ENCODE data around the gene KIF22.
"Not testable (repeated sequence)": the region's sequence is repeated elsewhere in the genome, so short reads cannot be mapped to it uniquely, and the experiment has no call there.

The KIF22 gene

DNA sequence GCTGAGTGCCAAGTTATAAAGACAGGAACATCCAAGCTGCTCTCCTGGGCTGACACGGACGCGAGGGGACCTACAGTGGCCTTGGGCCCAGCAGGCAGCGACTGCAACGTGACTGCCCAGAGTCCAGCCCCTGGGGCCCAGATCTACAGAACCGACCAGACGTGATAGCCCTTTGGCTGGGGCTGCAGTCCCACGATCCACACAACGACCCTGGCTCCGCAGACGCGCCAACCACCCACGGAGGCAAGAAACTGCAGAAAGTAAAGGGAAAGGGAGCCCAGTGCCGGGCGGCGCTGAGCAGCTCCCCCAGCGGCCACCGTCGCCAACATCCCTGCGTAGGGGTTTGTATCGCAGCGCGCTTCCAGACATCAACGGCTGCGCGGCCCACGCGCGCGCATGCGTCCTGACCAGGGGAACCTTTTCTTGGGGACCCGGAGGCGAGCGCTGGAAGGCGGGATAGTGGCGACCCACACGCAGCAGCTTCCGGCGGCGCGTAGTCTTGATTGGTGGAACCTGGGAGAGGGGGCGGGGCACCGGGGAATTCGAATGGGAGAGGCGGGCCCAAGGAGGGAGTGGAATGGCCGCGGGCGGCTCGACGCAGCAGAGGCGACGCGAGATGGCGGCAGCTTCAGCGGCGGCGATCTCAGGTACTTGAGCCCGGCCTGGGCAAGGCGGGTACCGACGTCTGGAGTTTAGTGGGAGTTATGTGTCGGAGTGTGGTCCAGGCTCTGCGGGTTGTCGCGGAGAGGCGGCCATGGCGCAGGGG lies at the start of gene KIF22:
Gene KIF22 (plus strand): TSS at position 569 of the 766 bp plus-strand sequence. CDS start 9 bp downstream, at position 578.
- DNase-seq (ENCODE audit: low read depth, low spot score), result peak; percentile 100

DNA sequence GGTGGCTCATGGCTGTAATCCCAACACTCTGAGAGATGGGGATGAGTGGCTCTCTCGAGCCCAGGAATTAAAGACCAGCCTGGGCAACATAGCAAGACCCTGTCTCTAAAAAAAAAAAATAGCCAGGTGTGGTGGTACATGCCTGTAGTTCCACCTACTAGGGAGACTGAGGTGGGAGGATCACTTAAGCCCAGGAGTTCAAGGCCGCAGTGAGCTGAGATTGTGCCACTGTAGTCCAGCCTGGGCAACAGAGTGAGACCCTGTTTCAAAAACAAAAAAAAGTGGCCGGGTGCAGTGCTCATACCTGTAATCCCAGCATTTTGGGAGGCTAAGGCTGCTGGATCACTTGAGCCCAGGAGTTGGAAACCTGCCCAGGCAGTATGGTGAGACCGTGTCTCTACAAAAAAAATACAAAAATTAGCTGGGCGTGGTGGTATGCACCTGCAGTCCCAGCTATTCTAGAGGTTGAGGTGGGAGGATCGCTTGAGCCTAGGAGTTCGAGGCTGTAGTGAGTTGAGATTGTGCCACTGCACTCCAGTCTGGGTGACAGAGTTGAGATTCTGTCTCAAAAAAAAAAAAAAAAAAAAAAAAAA lies 47.8 kb upstream of the KIF22 start:
- DNase-seq (ENCODE audit: low read depth, low spot score), result no peak

DNA sequence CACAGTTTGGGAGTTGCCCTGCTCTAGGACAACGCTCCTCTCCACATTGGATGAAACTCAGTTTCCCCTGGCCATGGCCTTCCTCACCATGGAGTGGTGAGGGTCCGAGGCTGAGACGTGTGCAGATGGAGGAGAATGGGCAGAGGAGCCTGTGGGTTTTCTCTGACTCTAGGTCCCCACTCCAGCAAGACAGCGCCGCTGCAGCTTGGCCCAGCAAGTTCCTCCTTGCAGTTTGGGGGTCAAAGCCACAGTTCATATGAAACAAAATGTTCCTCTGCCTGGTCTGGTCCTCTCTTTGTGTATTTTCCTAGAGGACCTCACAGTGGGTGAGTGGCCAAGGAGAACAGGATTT lies 47.1 kb upstream of the KIF22 start:
- DNase-seq (ENCODE audit: low read depth, low spot score), result no peak

DNA sequence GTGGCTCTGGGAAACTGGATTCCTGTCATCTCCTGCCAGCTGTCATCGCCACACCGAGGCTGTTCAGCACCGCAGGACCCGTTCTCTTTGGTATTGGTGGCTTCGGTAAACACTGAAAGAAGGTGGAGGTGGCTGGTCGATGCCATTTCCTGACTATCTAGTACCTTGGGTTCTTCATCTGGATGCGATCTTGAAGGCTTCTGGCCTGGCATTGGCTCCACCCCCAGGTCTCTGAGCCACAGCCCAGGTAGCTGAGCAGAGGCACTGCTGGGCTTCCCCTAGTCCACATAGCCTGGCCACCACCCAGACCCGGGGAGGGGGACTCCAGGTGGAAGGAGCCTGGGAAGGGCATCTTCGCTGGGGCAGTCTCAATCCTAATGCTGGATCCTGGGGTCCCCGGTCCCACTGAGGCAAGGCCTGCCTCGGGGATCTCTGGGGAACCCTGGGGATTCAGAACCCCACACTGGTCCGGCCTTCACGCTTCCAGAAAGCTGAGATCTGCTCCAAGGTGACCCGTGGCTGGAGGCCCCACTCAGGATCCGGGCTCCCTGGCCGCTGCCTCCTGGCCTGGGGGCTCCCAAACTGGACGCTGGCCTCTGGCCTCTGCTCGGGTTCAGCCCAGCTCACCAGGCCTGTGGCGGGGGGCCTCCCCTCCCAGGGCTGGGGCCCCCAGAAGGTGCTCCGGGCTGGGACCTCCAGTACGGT lies 46.6 kb upstream of the KIF22 start:
- no peak for DNase-seq (ENCODE audit: low read depth, low spot score)

DNA sequence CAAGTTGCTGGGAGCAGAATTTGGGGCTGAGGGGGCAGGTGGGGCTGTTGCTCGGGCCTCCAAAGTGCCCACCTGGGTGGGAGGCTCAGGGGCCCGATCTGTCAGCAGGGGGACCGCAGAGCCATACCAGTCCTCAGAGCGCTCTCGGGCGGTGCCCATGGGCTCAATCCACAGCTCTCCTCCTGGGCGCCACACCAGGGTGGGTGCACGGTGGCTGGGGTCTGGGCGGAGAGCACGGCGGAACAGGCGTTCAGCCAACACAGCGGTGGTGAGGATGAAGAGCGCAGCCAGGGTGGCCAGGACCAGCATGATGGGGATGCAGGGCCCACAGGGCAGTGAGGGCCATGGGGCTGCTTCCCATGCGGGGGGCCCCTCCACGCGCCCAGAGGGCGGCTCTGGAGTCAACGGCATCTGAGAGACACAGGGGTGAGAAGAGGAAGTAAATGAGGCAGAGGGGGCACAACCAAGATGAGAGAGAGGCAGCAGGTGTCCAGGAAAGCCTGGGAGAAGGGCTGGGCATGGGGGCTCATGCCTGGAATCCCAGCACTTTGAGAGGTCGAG lies 45.9 kb upstream of the KIF22 start:
- no peak for DNase-seq (ENCODE audit: low read depth, low spot score)

DNA sequence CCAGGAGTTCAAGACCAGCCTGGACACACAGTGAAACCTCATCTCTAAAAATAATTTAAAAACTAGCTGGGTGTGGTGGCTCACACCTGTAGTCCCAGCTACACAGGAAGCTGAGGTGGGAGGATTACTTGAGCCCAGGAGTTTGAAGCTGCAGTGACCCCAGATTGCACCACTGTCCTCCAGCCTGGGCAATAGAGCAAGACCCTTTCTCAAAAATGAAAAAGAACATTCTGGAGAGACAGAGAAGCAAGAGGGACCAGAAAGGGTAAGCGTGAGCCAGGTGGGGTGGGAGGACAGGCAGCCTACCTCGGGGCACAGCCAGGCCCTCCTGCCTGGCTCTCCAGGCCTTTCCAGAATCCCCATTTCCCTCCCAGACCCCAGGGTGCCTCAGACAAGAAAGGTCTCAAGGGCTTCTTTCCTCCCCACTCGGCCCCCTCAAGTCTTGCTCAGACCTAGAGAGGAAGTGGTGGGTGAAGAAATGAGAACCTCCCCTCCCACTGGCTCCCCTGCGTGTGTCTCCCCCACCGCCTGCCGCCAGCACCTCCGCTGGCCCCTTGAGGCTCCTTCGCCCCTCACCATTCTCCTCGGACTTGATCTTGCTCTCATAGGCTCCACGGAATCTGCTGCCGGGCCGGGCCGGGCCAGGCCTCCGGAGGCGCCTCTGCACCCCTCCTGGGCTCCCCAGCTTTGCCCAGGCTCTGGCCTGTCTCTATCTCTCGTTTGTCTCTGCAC lies 45.3 kb upstream of the KIF22 start:
- DNase-seq (ENCODE audit: low read depth, low spot score), result no peak

DNA sequence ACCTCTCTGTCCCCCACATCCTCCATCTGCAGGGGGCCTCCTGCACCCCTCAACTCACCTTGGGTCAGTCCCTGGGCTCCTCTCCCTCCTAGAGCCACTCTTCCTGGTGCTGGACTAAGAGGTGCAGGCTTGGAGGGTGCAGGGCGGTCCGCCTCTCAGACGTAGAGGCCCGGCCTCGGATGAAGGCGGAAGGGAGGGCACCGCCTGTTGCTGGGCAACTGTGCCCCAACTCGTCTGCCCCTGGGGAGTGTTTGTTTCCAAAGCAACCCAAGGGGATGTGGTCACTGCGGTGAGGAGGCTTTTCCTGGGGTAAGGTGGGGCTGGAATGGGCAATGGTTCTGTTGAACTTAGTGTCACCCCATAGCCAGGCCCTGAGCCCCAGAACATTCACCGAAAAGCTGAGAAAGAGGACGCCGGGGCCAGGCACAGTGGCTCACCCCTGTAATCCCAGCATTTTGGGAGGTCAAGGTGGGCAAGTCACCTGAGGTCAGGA lies 44.7 kb upstream of the KIF22 start, which contains the start of gene C16orf54:
Gene C16orf54 (minus strand): TSS at position 138 of the 493 bp plus-strand sequence. CDS start 1,039 bp downstream, outside the sequence.
- DNase-seq (ENCODE audit: low read depth, low spot score), result peak; percentile 83

DNA sequence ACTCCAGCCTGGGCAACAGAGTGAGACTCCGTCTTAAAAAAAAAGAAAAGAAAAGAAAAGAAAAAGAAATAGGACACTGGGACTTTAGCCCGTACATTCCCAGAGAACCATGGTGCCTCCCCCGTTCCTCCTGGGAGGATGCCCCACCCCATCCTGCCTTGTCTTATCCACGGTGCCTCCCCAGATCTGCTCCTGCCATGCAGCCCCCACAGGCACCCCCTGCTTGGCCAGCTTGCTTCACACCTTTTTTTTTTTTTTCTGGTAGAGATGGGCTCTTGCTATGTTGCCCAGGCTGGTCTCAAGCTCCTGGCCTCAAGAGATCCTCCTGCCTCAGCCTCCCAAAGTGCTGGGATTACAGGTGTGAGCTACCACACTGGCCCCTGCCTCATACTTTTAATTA lies 44.0 kb upstream of the KIF22 start:
- not testable (repeated sequence) for DNase-seq (ENCODE audit: low read depth, low spot score)

DNA sequence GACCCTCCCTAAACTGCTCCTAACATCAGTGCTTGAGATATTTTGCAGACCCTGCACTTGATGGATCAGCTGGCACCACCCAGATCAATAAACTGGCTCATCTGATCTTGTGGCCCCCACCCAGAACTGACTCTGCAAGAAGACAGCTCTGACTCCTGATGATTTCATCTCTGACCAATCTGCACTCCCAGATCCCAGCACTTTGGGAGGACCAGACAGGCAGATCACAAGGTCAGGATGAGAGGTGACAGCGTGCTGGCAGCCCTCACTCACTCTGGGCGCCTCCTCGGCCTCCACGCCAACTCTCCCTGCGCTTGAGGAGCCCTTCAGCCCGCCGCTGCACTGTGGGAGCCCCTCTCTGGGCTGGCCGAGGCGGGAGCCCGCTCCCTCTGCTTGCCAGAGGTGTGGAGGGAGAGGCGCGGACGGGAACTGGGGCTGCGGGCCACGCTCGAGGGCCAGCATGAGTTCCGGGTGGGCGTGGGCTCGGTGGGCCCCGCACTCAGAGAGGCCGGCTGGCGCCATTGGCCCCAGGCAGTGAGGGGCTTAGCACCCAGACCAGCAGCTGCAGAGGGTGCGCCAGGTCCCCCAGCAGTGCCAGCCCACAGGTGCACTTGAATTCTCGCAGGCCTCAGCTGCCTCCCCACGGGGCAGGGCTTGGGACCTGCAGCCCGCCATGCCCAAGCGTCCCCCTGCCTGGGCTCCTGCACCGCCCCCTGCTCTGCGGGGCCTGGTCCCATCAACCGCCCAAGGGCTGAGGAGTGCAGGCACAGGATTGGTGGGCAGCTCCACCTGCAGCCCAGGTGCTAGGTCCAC lies 42.4 kb upstream of the KIF22 start:
- no peak for DNase-seq (ENCODE audit: low read depth, low spot score)

DNA sequence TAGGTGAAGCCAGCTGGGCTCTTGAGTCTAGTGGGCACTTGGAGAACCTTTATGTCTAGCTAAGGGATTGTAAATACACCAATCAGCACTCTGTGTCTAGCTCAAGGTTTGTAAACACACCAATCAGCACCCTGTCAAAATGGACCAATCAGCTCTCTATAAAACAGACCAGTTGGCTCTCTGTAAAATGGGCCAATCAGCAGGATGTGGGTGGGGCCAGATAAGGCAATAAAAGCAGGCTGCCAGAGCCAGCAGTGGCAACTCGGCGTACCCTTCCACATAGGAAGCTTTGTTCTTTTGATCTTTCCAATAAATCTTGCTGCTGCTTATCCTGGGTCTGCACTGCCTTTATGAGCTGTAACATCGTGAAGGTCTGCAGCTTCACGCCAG lies 41.8 kb upstream of the KIF22 start:
- DNase-seq (ENCODE audit: low read depth, low spot score), result not testable (repeated sequence)

DNA sequence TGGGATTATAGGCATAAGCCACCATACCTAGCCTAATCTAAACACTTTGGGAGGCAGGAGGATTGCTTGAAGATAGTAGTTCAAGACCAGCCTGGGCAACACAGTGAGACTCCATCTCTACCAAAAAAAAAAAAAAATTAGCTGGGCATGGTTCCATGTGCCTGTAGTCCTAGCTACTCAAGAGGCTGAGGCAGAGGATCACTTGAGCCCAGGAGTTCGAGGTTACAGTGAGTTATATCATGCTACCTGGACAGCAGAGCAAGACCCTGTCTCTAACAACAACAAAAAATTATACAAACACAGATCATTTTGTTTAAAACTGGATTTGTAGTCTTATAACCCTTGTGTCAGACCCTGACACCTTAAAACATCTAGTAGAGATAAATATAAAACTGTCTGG lies 37.0 kb upstream of the KIF22 start:
- no peak for DNase-seq (ENCODE audit: low read depth, low spot score)

DNA sequence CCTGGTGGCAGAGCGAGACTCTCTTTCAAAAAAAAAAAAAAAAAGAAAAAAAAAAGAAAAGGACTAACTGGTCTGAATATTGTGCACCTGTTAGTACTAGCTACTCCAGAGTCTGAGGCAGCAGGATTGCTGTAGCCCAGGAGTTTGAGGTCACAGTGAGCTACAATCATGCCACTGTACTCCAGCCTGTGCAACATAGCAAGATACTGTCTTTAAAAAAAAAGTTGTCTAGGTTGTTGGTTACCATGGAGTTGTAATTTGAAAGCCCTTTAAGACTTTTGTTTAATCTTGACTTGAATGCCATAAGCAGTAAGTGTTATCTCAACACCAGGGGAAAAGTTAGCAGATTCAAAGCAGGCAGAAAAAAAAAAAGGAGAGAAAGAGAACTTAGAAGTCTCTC lies 33.9 kb upstream of the KIF22 start:
- DNase-seq (ENCODE audit: low read depth, low spot score), result no peak

DNA sequence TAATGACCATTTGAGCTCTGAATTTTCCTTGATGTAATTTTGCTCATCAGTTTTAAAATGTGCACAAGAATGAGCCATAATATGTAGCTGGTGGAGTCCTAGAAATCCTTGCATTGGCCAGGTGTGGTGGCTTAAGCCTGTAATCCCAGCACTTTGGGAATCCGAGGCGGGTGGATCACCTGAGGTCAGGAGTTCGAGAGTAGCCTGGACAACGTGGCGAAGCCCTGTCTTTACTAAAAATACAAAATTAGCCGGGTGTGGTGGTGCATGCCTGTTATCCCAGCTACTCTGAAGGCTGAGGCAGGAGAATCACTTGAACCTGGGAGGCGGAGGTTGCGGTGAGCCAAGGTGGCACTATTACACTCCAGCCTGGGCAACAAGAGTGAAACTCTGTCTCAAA lies 33.5 kb upstream of the KIF22 start:
- not testable (repeated sequence) for DNase-seq (ENCODE audit: low read depth, low spot score)

DNA sequence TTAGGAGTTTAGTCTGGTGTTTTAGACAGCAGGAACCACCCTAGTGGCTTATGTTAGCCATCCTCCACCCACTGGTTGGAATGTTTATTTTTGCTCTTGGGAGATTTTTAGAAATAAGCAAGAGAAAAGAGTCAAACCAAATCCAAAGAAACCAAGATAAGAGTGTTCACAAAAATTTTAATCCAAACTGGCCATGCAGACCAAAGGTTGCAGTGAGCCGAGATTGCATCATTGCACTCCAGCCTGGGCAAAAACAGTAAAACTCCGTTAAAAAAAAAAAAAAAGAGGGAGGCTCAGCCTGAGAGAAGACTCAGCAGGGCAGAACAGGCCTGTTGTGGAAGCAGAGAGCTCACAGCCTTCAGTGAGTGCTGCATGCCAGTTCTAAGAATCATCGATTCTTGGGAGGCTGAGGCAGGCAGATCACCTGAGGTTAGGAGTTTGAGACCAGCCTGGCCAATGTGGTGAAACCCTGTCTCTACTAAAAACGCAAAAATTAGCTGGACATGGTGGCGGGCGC lies 32.5 kb upstream of the KIF22 start:
- no peak for DNase-seq (ENCODE audit: low read depth, low spot score)

DNA sequence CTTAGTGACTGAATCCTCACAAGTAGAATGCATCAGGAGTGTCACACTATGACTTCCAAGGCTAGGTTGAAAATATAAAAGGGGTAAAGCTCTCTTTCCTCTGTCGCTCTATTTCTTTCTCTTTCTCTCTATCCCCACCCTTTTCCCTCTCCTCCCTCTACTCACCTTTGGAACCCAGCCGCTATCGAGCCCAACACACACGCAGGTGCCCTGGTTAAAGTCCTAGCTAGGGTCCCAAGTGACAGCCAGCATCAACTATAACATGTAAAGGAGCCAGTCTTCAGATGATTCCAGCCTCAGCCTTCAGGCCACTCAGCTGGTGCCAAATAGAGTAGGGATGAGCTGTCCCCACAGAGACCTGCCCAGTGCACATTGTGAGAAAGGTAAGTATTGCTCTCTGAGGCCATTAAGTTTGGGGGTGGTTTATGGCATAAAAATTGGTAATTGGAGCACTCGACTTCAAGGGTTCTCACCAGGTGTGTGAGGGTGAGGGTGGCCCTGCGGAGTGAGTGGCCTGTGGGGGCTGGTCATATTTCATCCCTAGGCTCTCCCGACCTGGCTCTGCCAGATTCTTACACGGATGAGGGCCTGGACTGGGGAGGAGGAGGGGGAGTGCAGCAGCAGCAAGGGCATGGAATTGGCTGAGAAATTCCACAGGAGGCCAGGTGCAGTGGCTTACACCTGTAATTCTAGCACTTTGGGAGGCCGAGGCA lies 29.8 kb upstream of the KIF22 start:
- no peak for DNase-seq (ENCODE audit: low read depth, low spot score)

DNA sequence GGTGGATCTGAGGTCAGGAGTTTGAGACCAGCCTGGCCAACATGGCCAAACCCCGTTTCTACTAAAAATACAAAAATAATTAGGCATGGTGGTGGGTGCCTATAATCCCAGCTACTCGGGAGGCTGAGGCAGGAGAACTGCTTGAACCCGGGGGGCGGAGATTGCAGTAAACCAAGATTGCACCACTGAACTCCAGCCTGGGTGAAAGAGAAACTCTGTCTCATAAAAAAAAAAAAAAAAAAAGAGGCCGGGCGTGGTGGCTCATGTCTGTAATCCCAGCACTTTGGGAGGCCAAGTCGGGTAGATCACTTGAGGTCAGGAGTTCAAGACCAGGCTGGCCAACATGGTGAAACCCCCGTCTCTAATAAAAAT lies 29.3 kb upstream of the KIF22 start:
- not testable (repeated sequence) for DNase-seq (ENCODE audit: low read depth, low spot score)

DNA sequence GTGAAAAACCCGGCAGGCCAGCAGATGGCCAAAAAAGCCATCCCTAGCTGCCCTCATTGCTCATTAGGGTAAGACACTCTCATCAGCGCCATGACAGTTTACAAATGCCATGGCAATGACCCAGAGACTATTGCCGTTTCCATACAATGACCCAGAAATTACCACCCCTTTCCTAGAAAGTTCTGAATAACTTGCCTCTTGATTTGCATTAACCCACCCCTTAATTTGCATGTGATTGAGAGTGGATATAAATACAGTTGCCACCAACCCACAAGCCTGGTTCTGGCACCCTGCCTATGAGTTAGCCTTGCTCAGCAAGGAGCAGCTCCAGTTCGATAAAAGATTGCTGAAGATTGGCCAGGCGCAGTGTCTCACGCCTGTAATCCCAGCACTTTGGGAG lies 28.7 kb upstream of the KIF22 start:
- no peak for DNase-seq (ENCODE audit: low read depth, low spot score)

DNA sequence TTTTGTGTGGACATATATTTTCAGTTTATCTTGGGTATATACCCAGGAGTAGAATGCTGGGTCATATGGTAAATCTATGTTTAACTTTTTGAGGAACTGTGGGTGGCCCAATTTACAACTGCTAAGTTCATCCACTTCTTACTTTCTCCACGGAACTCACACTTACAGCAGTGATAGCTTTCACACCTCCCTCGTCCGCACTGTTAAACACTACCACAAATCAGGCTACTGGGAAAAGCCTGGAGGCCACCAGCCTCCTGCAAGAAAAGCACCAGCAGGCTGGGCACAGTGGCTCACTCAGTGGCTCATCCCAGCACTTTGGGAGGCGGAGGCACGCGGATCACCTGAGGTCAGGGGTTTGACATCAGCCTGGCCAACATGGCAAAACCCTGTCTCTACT lies 27.2 kb upstream of the KIF22 start:
- no peak for DNase-seq (ENCODE audit: low read depth, low spot score)

DNA sequence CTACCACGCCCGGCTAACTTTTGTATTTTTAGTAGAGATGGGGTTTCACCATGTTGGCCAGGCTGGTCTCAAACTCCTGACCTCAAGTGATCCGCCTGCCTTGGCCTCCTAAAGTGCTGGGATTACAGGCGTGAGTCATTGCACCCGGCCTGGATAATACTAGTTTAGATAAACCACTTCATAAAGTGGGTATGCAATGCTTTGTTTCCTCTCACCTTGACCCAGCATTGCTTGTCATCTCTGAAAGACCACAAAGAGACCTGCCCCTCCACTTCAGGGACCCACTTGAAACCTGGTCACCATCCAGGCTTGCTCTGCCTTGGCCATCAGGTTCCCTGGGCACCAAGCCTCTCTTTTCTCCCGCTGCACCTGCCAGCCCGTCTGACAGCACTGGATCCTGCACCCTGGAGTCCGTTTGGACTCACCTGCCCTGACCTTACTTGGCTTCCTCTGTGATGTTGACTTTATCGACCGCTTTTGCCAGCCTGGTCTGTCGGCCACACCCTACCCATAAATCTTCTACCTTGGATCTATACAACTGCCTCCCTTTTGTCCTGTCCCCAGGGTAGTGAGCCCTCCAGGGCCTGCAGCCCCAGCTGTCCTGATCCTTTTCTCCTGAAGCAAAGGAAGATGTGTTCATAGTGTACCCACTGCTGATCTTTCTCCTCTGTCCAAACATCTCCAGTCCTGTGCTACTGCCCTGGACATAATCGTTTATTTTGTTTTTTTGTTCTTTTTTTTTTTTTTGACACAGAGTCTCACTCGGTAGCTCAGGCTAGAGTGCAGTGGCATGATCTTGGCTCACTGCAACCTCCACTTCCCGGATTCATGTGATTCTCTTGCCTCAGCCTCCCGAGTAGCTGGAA lies 25.2 kb upstream of the KIF22 start:
- DNase-seq (ENCODE audit: low read depth, low spot score), result no peak
